Activated T-cell treated with anti-CD3 and anti-CD28 coated beads for 1 hour (primary cell): Measurements from ENCODE around the gene CAPN13.

Source experiments
- DNase-seq: peaks from one replicate; pipeline ENCODE4 v3.0.0-alpha.2; 2020; ENCODE audit warnings: low read depth

The CAPN13 gene

GRCh38 chr2:30764021-30764800, 43.0 kb downstream of the CAPN13 start:
- no peak for DNase-seq

GRCh38 chr2:30763151-30763660, 44.0 kb downstream of the CAPN13 start:
- no peak for DNase-seq

- no peak for DNase-seq
These were observed 46.0 kb downstream of the CAPN13 start for GRCh38 chr2:30761226-30761625.

GRCh38 chr2:30759481-30759880, 47.8 kb downstream of the CAPN13 start:
- no peak for DNase-seq

GRCh38 chr2:30758191-30758651, 49.0 kb downstream of the CAPN13 start:
- no peak for DNase-seq

GRCh38 chr2:30757749-30758148, 49.5 kb downstream of the CAPN13 start:
- no peak for DNase-seq

- no peak for DNase-seq
These were observed 50.3 kb downstream of the CAPN13 start for GRCh38 chr2:30756971-30757370.

- no peak for DNase-seq
These were observed 51.1 kb downstream of the CAPN13 start for GRCh38 chr2:30756051-30756719.

- DNase-seq = no peak
These were observed 53.6 kb downstream of the CAPN13 start for GRCh38 chr2:30753630-30754029.

GRCh38 chr2:30752811-30753210, 54.4 kb downstream of the CAPN13 start:
- DNase-seq = no peak

- no peak for DNase-seq
These were observed 60.0 kb downstream of the CAPN13 start for GRCh38 chr2:30747206-30747605.

- DNase-seq = no peak
These were observed 62.4 kb downstream of the CAPN13 start for GRCh38 chr2:30744823-30745222.

GRCh38 chr2:30741576-30741975, 65.7 kb downstream of the CAPN13 start:
- DNase-seq = no peak

- no peak for DNase-seq
These were observed 68.9 kb downstream of the CAPN13 start for GRCh38 chr2:30738141-30738911.

- DNase-seq = no peak
These were observed 70.0 kb downstream of the CAPN13 start for GRCh38 chr2:30737326-30737610.

- DNase-seq = no peak
These were observed 70.6 kb downstream of the CAPN13 start for GRCh38 chr2:30736461-30737325.

GRCh38 chr2:30733876-30734520, 73.2 kb downstream of the CAPN13 start:
- DNase-seq = no peak

GRCh38 chr2:30732876-30733275, 74.4 kb downstream of the CAPN13 start:
- no peak for DNase-seq

- DNase-seq = no peak
These were observed 74.9 kb downstream of the CAPN13 start for GRCh38 chr2:30732376-30732775.

- no peak for DNase-seq
These were observed 75.5 kb downstream of the CAPN13 start for GRCh38 chr2:30731706-30732105.
